Smooth muscle cell (in vitro differentiated cells): ENCODE measurements around the gene CDX1. TPM values are rescaled to one million over a fixed set of nuclear protein-coding genes. Genes with fewer than 3 reads are reported as not detected.
"Not testable (repeated sequence)": the region's sequence is repeated elsewhere in the genome, so short reads cannot be mapped to it uniquely, and the experiment has no call there.

ENCODE experiments used
- DNase-seq: peaks from one replicate; lab custom pipeline; 2025; ENCODE audit not compliant: unreplicated experiment; lab: John Stamatoyannopoulos, UW
- H2AFZ ChIP-seq: fragments of 200-600 bp; sonication (generic); 2 replicates; pipeline ENCODE4 v1.6.0; 2016; ENCODE audit warnings: antibody characterized with exemption, low read depth, mild to moderate bottlenecking
- H3F3A ChIP-seq: fragments of 200-600 bp; sonication (generic); 2 replicates; pipeline ENCODE4 v1.6.0; 2017; ENCODE audit warnings: antibody characterized with exemption, low read depth
- H3K27ac ChIP-seq: fragments of 200-600 bp; sonication (generic); 2 replicates; pipeline ENCODE4 v1.5.1; 2016; ENCODE audit warnings: low read depth, mild to moderate bottlenecking
- H3K27me3 ChIP-seq: fragments of 200-600 bp; sonication (generic); 2 replicates; pipeline ENCODE4 v1.6.1; 2016; ENCODE audit warnings: low read depth, mild to moderate bottlenecking
- H3K36me3 ChIP-seq: fragments of 200-600 bp; sonication (generic); 2 replicates; pipeline ENCODE4 v1.5.1; 2016; ENCODE audit warnings: low read depth
- H3K4me1 ChIP-seq: fragments of 200-600 bp; sonication (generic); 2 replicates; pipeline ENCODE4 v1.5.1; 2016; ENCODE audit warnings: low read depth
- H3K4me2 ChIP-seq: fragments of 200-600 bp; sonication (generic); 2 replicates; pipeline ENCODE4 v1.6.0; 2016; ENCODE audit warnings: mild to moderate bottlenecking
- H3K4me3 ChIP-seq: fragments of 200-600 bp; sonication (generic); 2 replicates; pipeline ENCODE4 v1.5.1; 2016; ENCODE audit warnings: mild to moderate bottlenecking
- H3K79me2 ChIP-seq: fragments of 200-600 bp; sonication (generic); 2 replicates; pipeline ENCODE4 v1.6.0; 2016; ENCODE audit warnings: low read depth, mild to moderate bottlenecking
- H3K9ac ChIP-seq: fragments of 200-600 bp; sonication (generic); 2 replicates; pipeline ENCODE4 v1.6.0; 2016; ENCODE audit warnings: low read depth
- H3K9me3 ChIP-seq: fragments of 200-600 bp; sonication (generic); replicated peaks from 2 replicates; pipeline ENCODE4 v1.5.1; 2016; ENCODE audit warnings: low read depth
- H4K20me1 ChIP-seq: fragments of 200-600 bp; sonication (generic); 2 replicates; pipeline ENCODE4 v1.6.0; 2016; ENCODE audit warnings: low read depth
- CTCF ChIP-seq: fragments of 200-600 bp; sonication (generic); IDR thresholded peaks from 2 replicates; pipeline ENCODE4 v1.5.1; 2017; ENCODE audit warnings: borderline replicate concordance, mild to moderate bottlenecking, antibody characterized with exemption; ENCODE audit not compliant: insufficient read depth, poor library complexity, severe bottlenecking
- WGBS: methylation state at CpG from one replicate; pipeline ENCODE4 v1.1.7; 2016; ENCODE audit warnings: low lambda C conversion rate; 5-methylcytosine and 5-hydroxymethylcytosine counted together
- polyA plus RNA-seq: library from polyadenylated mRNA; unstranded; fragments of >200 nt; fragmentation: Nextera tagmentation; extraction: Ambion mirVana; gene quantifications from 2 replicates; pipeline ENCODE4 v1.2.1, GENCODE V29; 2016
- total RNA-seq: library from RNA; depleted of rRNA; stranded (reverse); fragments of >200 nt; gene quantifications from 2 replicates; pipeline ENCODE4 v1.2.3, GENCODE V29; 2014

The CDX1 gene
- total and polyA plus RNA-seq, 2 experiments from 2014 or later = 1.4 to 5.0 TPM

DNA sequence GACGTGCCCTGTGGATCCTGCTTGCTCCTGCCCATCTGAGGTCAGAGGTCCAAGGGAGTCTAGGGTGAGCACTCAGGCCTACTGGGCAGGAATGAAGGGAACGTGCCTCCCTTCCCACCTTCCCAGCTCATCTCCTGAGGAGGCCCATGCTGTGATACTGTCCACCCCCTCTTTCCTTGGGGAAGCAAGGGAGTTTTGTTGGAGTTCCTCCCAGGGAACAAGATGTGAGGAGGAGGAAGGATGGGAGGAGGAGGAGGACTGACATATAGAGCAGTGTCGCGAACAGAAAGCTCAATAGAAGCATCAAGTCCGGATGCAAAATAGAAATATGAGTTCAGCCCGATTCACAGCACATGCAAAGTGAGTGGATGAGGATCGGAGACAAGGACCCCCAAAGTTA, 64.3 kb downstream of the CDX1 start:
- H3K36me3 ChIP-seq = no peaks in the 10 kb centered on the region
- H3K4me3 ChIP-seq = no peak overlapping the region
- WGBS = 96% methylated on average over 7 of the region's 7 CpGs

GRCh38 chr5:150233706-150234105, 67.1 kb downstream of the CDX1 start:
- H3K79me2 ChIP-seq, H3K4me2 ChIP-seq, DNase-seq, H2AFZ ChIP-seq, H3K4me1 ChIP-seq, H3K36me3 ChIP-seq, H3K27ac ChIP-seq, H3K27me3 ChIP-seq, H4K20me1 ChIP-seq, H3K9me3 ChIP-seq, H3F3A ChIP-seq, H3K4me3 ChIP-seq, H3K9ac ChIP-seq: not testable (repeated sequence)
- WGBS = 85% methylated on average over 5 of the region's 5 CpGs

More for the DNA sequence above, 64.3 kb downstream of the CDX1 start:
- no peak for TF ChIP-seq CTCF
- DNase-seq = no peak
- Histone ChIP-seq H3K27me3 (no peaks in the 10 kb centered on the region), H3K27ac (no peak overlapping the region), H2AFZ (no peak overlapping the region), H4K20me1 (no peaks in the 10 kb centered on the region), H3F3A (no peaks in the 10 kb centered on the region), H3K4me2 (no peak overlapping the region), H3K4me1 (no peaks in the 10 kb centered on the region), H3K9me3 (no peaks in the 10 kb centered on the region), H3K9ac (no peak overlapping the region), H3K79me2 (no peaks in the 10 kb centered on the region)

Other genes starting within 250 kb of the CDX1 start
- gene PDE6A, start 222.0 kb upstream of the CDX1 start, total RNA-seq = not detected in 2 replicates
- gene PDE6A, start 222.0 kb upstream of the CDX1 start, polyA plus RNA-seq = 0.05 TPM in 1 of 2 replicates, not detected in the other
- gene SLC26A2, start 206.0 kb upstream of the CDX1 start, total RNA-seq = 16.0 and 17.6 TPM in 2 replicates
- 5.1 and 5.2 TPM in 2 replicates for gene SLC26A2, start 206.0 kb upstream of the CDX1 start, polyA plus RNA-seq
- 3.6 and 8.4 TPM in 2 replicates for gene TIGD6, start 166.1 kb upstream of the CDX1 start, total RNA-seq
- 2.5 and 5.1 TPM in 2 replicates for gene TIGD6, start 166.1 kb upstream of the CDX1 start, polyA plus RNA-seq
- gene HMGXB3, start 166.0 kb upstream of the CDX1 start, total RNA-seq = 41.2 and 41.8 TPM in 2 replicates
- gene HMGXB3, start 166.0 kb upstream of the CDX1 start, polyA plus RNA-seq = 31.4 and 31.7 TPM in 2 replicates
- 3.9 and 6.2 TPM in 2 replicates for gene CSF1R, start 80.2 kb upstream of the CDX1 start, total RNA-seq
- 2.2 and 12.9 TPM in 2 replicates for gene CSF1R, start 80.2 kb upstream of the CDX1 start, polyA plus RNA-seq
- gene PDGFRB, start 10.9 kb upstream of the CDX1 start, total RNA-seq = 362 and 370 TPM in 2 replicates
- gene PDGFRB, start 10.9 kb upstream of the CDX1 start, polyA plus RNA-seq = 390 and 522 TPM in 2 replicates
- not detected in 2 replicates for gene SLC6A7, start 23.3 kb downstream of the CDX1 start, total RNA-seq
- gene SLC6A7, start 23.3 kb downstream of the CDX1 start, polyA plus RNA-seq = 0.10 TPM in 1 of 2 replicates, not detected in the other
- 1.6 and 2.2 TPM in 2 replicates for gene CAMK2A, start 123.0 kb downstream of the CDX1 start, total RNA-seq
- gene CAMK2A, start 123.0 kb downstream of the CDX1 start, polyA plus RNA-seq = 0.83 and 1.1 TPM in 2 replicates
- 68.9 and 72.8 TPM in 2 replicates for gene ARSI, start 136.1 kb downstream of the CDX1 start, total RNA-seq
- gene ARSI, start 136.1 kb downstream of the CDX1 start, polyA plus RNA-seq = 55.9 and 87.6 TPM in 2 replicates
- gene TCOF1, start 190.9 kb downstream of the CDX1 start, total RNA-seq = 12.7 and 16.0 TPM in 2 replicates
- 25.9 and 27.6 TPM in 2 replicates for gene TCOF1, start 190.9 kb downstream of the CDX1 start, polyA plus RNA-seq
- gene CD74, start 246.1 kb downstream of the CDX1 start, total RNA-seq = 0.90 and 2.7 TPM in 2 replicates
- 3.9 and 9.3 TPM in 2 replicates for gene CD74, start 246.1 kb downstream of the CDX1 start, polyA plus RNA-seq